Measurements from ENCODE around the gene ZBTB11. TPM values are rescaled to one million over a fixed set of nuclear protein-coding genes. Genes with fewer than 3 reads are reported as not detected.
"Not testable (repeated sequence)": the region's sequence is repeated elsewhere in the genome, so short reads cannot be mapped to it uniquely, and the experiment has no call there.

ZBTB11 gene
- total and polyA plus RNA-seq, 9 of the 15 experiments (the other 6 are each of a cell fraction or from before 2014, with no cell fraction given): 6.2 to 31.9 (median 21.4) TPM

- TF ChIP-seq ARID3B (CRISPR knock-in tag; IDR thresholded peaks at IDR 0.05; ENCODE audit: borderline replicate concordance) (0 out of 2 replicates have a peak, but pooled peaks have one; percentile 71), ZBTB17 (CRISPR knock-in tag; IDR thresholded peaks at IDR 0.05) (peak; percentile 89), TSHZ1 (CRISPR knock-in tag; IDR thresholded peaks at IDR 0.05) (peak; percentile 89), NR4A1 (CRISPR knock-in tag; IDR thresholded peaks at IDR 0.05) (peak; percentile 53; the same call in 1 of the 2 replicates), NR4A1 (tag; IDR thresholded peaks at IDR 0.05) (peak; percentile 97), MTF1 (CRISPR knock-in tag; IDR thresholded peaks at IDR 0.05; ENCODE audit: borderline replicate concordance) (peak; percentile 79; the same call in 1 of the 2 replicates), EP300 (IDR thresholded peaks at IDR 0.05; ENCODE audit: low read length) (peak; percentile 79; the same call in 1 of the 2 replicates), SMAD4 (CRISPR knock-in tag; conservative IDR thresholded peaks at IDR 0.05) (peak; percentile 98), DMBX1 (CRISPR knock-in tag; IDR thresholded peaks at IDR 0.05; ENCODE audit: borderline replicate concordance) (peak; percentile 99), ZBTB34 (CRISPR knock-in tag; IDR thresholded peaks at IDR 0.05) (peak; percentile 55; the same call in 1 of the 2 replicates), ZNF140 (CRISPR knock-in tag; IDR thresholded peaks at IDR 0.05) (peak; percentile 43; the same call in 1 of the 2 replicates), PPARD (CRISPR knock-in tag; IDR thresholded peaks at IDR 0.05) (0 out of 2 replicates have a peak, but pooled peaks have one; percentile 46), ETV5 (CRISPR knock-in tag; IDR thresholded peaks at IDR 0.05; ENCODE audit: low read depth) (peak; percentile 64; the same call in 1 of the 2 replicates), ZNF696 (CRISPR knock-in tag; conservative IDR thresholded peaks at IDR 0.05) (0 out of 2 replicates have a peak, but pooled peaks have one; percentile 59), CXXC5 (CRISPR knock-in tag; IDR thresholded peaks at IDR 0.05) (peak; percentile 94), ZNF668 (CRISPR knock-in tag; IDR thresholded peaks at IDR 0.05) (peak; percentile 93), ZNF740 (tag; IDR thresholded peaks at IDR 0.05) (peak in 1 of 2 experiments; percentile 84; a peak in 2 of 4 replicates), EP400 (IDR thresholded peaks at IDR 0.05) (0 out of 2 replicates have a peak, but pooled peaks have one; percentile 11), ZNF76 (CRISPR knock-in tag; IDR thresholded peaks at IDR 0.05; ENCODE audit: borderline replicate concordance) (peak; percentile 96), ZNF239 (CRISPR knock-in tag; IDR thresholded peaks at IDR 0.05) (peak; percentile 78), ATF1 (tag; IDR thresholded peaks at IDR 0.05) (0 out of 2 replicates have a peak, but pooled peaks have one; percentile 13)
- TF ChIP-seq ZNF740, ATF1 (CRISPR knock-in tag; IDR thresholded peaks at IDR 0.05): not testable (repeated sequence)
These were observed 45.0 kb downstream of the ZBTB11 start (continued) for GRCh38 chr3:101631959-101632358.

Data from K562 (cell line).